ENCODE results near the gene RALBP1. TPM values are rescaled to one million over a fixed set of nuclear protein-coding genes. Genes with fewer than 3 reads are reported as not detected.

Gene RALBP1
- total RNA-seq, 1 experiment from 2014 or later = 40.4 TPM

DNA sequence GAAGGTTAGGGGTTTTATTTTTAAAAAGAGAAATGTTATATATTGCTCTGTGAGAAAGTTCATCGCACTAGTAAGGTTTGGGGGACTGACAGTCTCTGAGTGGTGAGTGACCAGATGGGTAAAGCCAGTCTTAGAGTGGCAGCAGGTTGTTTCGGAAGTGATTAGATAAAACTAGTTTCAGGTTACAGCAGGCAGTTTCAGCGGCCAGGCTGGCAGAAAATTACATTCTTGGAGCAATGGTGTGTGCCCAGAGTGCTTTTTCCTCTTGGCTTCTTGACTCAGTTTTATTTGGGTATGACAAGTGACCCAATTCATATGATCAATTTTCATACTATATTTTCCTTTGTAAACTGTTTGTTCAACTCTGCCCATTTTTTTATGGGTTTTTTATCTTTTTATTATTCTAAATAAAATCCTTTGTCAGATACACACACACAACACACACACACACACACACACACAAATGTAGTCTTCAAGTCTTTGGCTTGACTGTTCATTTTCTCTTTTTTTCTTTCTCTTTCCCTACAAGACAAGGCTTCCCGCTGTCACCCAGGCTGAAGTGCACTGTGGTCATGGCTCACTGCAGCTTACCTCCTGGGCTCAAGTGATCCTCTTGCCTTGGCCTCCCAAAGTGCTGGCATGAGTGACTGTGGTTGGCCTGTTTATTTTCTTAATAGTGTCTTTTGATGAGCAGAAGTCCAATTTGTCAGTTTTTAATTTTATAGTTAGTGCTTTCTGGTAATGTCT lies 30.9 kb downstream of the RALBP1 start:
- H2AFZ ChIP-seq (ENCODE audit: low read length) = no peak overlapping the region
- H3K4me3 ChIP-seq (ENCODE audit: low read length) = no peak overlapping the region
- H3K36me3 ChIP-seq (ENCODE audit: insufficient read depth, low read length) = peaks cover 9% of the 10 kb centered on the region
- H3K27ac ChIP-seq (ENCODE audit: low read length) = peak overlapping the region; percentile 13; the same call in 1 of the 2 replicates
- no peak overlapping the region for H3K9ac ChIP-seq (ENCODE audit: low read length)
- H3K79me2 ChIP-seq (ENCODE audit: low read length) = peaks cover 90% of the 10 kb centered on the region
- peak overlapping the region; percentile 23 for H3K4me2 ChIP-seq (ENCODE audit: low read depth, low read length, poor library complexity, severe bottlenecking)
- DNase-seq = peak; percentile 54
- peaks cover 32% of the 10 kb centered on the region for H3K4me1 ChIP-seq (ENCODE audit: low read length)
- H3K9me2 ChIP-seq (replicated peaks; ENCODE audit: insufficient read depth, low read length) = no peaks in the 10 kb centered on the region
- H4K20me1 ChIP-seq (ENCODE audit: insufficient read depth, low read depth, low read length) = no peaks in the 10 kb centered on the region
- H3K9me3 ChIP-seq (ENCODE audit: low read length) = 0 out of 2 replicates have a peak, but pooled peaks cover 3% of the 10 kb centered on the region
- no peaks in the 10 kb centered on the region for H3K27me3 ChIP-seq (ENCODE audit: low read length)

DNA sequence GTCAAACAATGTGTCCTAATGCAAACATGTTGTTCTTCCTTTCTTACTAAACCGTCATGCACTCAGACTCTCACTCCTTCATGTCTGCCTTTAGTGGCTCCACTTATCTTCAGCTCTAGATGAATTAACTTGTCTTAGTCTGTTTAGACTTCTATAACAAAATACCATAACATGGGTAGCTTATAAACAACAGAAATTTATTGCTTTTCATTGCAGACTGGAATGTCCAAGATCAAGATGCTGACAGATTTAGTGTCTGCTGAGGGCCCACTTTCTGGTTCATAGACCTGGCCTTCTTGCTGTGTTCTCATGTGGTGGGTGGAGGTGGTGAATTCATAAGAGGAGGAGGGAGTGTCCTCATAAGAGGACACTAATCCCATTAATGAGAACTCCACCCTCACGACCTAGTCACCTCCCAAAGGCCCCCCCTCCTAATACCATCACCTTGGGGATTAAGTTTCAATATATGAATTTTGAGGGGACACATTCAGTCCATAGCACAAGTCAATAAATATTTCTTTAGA lies 32.3 kb downstream of the RALBP1 start:
- Histone ChIP-seq H3K36me3 (ENCODE audit: insufficient read depth, low read length) (no peaks in the 10 kb centered on the region), H3K27ac (ENCODE audit: low read length) (no peak overlapping the region), H2AFZ (ENCODE audit: low read length) (no peak overlapping the region), H3K27me3 (ENCODE audit: low read length) (no peaks in the 10 kb centered on the region), H3K9me2 (replicated peaks; ENCODE audit: insufficient read depth, low read length) (no peaks in the 10 kb centered on the region), H3K4me1 (ENCODE audit: low read length) (peaks cover 32% of the 10 kb centered on the region), H3K9ac (ENCODE audit: low read length) (no peak overlapping the region), H4K20me1 (ENCODE audit: insufficient read depth, low read depth, low read length) (no peaks in the 10 kb centered on the region), H3K4me2 (ENCODE audit: low read depth, low read length, poor library complexity, severe bottlenecking) (no peak overlapping the region), H3K79me2 (ENCODE audit: low read length) (peaks cover 91% of the 10 kb centered on the region), H3K9me3 (ENCODE audit: low read length) (no peaks in the 10 kb centered on the region), H3K4me3 (ENCODE audit: low read length) (no peak overlapping the region)
- no peak for DNase-seq

DNA sequence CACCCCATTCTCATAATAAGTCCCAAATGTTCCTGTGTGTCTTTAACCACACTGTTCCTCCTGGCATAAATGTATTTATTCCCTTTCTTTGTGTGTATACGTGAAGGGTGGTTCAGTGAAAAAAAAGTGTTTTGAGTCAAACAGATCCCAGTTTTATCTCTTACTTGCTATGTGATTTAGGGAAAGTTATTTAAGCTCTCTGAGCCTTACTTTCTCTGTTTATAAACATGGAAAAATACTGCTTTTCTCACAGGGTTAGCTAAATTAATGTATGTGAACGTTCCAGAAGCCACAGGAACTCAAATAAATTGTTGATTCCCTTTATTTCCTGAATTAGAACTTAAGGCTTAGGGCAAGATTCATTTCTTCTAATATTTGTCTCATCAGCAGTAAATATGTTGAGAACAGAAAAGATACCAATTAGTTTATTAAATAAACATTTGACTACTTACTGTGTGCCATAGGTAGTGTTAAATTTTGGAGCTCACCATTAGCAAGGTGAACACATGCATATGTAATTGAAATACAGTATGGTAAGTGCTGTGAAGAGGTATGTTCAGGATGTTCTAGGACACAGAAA lies 33.2 kb downstream of the RALBP1 start:
- peaks cover 32% of the 10 kb centered on the region for H3K4me1 ChIP-seq (ENCODE audit: low read length)
- H3K4me2 ChIP-seq (ENCODE audit: low read depth, low read length, poor library complexity, severe bottlenecking) = no peak overlapping the region
- H3K9ac ChIP-seq (ENCODE audit: low read length) = no peak overlapping the region
- no peak overlapping the region for H3K27ac ChIP-seq (ENCODE audit: low read length)
- no peaks in the 10 kb centered on the region for H3K9me3 ChIP-seq (ENCODE audit: low read length)
- H3K79me2 ChIP-seq (ENCODE audit: low read length) = peaks cover 90% of the 10 kb centered on the region
- H4K20me1 ChIP-seq (ENCODE audit: insufficient read depth, low read depth, low read length) = no peaks in the 10 kb centered on the region
- no peak overlapping the region for H3K4me3 ChIP-seq (ENCODE audit: low read length)
- no peak overlapping the region for H2AFZ ChIP-seq (ENCODE audit: low read length)
- no peaks in the 10 kb centered on the region for H3K9me2 ChIP-seq (replicated peaks; ENCODE audit: insufficient read depth, low read length)
- no peaks in the 10 kb centered on the region for H3K36me3 ChIP-seq (ENCODE audit: insufficient read depth, low read length)
- H3K27me3 ChIP-seq (ENCODE audit: low read length) = no peaks in the 10 kb centered on the region
- no peak for DNase-seq

- no peaks in the 10 kb centered on the region for H3K9me2 ChIP-seq (replicated peaks; ENCODE audit: insufficient read depth, low read length)
- H2AFZ ChIP-seq (ENCODE audit: low read length) = no peak overlapping the region
- H3K36me3 ChIP-seq (ENCODE audit: insufficient read depth, low read length) = peaks cover 16% of the 10 kb centered on the region; the same call in 1 of the 2 replicates
- H3K4me1 ChIP-seq (ENCODE audit: low read length) = no peaks in the 10 kb centered on the region
- H3K4me3 ChIP-seq (ENCODE audit: low read length) = no peak overlapping the region
- H3K27ac ChIP-seq (ENCODE audit: low read length) = no peak overlapping the region
- no peaks in the 10 kb centered on the region for H4K20me1 ChIP-seq (ENCODE audit: insufficient read depth, low read depth, low read length)
- no peak overlapping the region for H3K4me2 ChIP-seq (ENCODE audit: low read depth, low read length, poor library complexity, severe bottlenecking)
- no peak for DNase-seq
- no peaks in the 10 kb centered on the region for H3K9me3 ChIP-seq (ENCODE audit: low read length)
- H3K27me3 ChIP-seq (ENCODE audit: low read length) = no peaks in the 10 kb centered on the region
- H3K79me2 ChIP-seq (ENCODE audit: low read length) = peaks cover 69% of the 10 kb centered on the region
- H3K9ac ChIP-seq (ENCODE audit: low read length) = no peak overlapping the region
Observed at GRCh38 chr18:9513971-9514512, 38.7 kb downstream of the RALBP1 start.

- peaks cover 20% of the 10 kb centered on the region; the same call in 1 of the 2 replicates for H3K36me3 ChIP-seq (ENCODE audit: insufficient read depth, low read length)
- H3K4me3 ChIP-seq (ENCODE audit: low read length) = no peak overlapping the region
- no peaks in the 10 kb centered on the region for H3K9me3 ChIP-seq (ENCODE audit: low read length)
- H2AFZ ChIP-seq (ENCODE audit: low read length) = no peak overlapping the region
- peak; percentile 83 for DNase-seq
- H3K4me1 ChIP-seq (ENCODE audit: low read length) = no peaks in the 10 kb centered on the region
- no peak overlapping the region for H3K4me2 ChIP-seq (ENCODE audit: low read depth, low read length, poor library complexity, severe bottlenecking)
- no peaks in the 10 kb centered on the region for H3K27me3 ChIP-seq (ENCODE audit: low read length)
- no peaks in the 10 kb centered on the region for H3K9me2 ChIP-seq (replicated peaks; ENCODE audit: insufficient read depth, low read length)
- peaks cover 68% of the 10 kb centered on the region for H3K79me2 ChIP-seq (ENCODE audit: low read length)
- no peak overlapping the region for H3K9ac ChIP-seq (ENCODE audit: low read length)
- no peaks in the 10 kb centered on the region for H4K20me1 ChIP-seq (ENCODE audit: insufficient read depth, low read depth, low read length)
- no peak overlapping the region for H3K27ac ChIP-seq (ENCODE audit: low read length)
Observed at GRCh38 chr18:9516437-9517064, 41.2 kb downstream of the RALBP1 start.

DNA sequence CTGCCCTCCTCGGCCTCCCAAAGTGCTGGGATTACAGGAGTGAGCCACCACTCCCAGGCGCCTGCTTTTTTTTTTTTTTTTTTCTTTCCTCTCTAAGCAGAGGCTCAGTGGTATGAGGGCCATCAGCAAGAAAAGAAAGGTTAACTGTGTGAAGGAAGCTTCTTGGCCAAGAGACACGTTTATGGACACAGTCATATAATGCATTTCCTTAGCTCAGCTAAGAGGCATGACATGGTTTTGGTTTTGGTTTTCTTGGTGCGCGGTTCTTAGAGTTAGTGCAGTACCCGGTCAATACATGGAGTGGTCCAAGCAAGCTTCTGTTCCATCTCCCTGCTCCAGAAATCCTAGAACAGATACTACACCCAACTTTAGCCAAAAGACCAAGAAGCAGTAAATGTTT lies 42.6 kb downstream of the RALBP1 start:
- Histone ChIP-seq H3K27ac (ENCODE audit: low read length) (no peak overlapping the region), H3K9me2 (replicated peaks; ENCODE audit: insufficient read depth, low read length) (no peaks in the 10 kb centered on the region), H3K9ac (ENCODE audit: low read length) (no peak overlapping the region), H3K4me2 (ENCODE audit: low read depth, low read length, poor library complexity, severe bottlenecking) (no peak overlapping the region), H4K20me1 (ENCODE audit: insufficient read depth, low read depth, low read length) (no peaks in the 10 kb centered on the region), H3K27me3 (ENCODE audit: low read length) (no peaks in the 10 kb centered on the region), H3K9me3 (ENCODE audit: low read length) (no peaks in the 10 kb centered on the region), H3K36me3 (ENCODE audit: insufficient read depth, low read length) (peaks cover 22% of the 10 kb centered on the region; the same call in 1 of the 2 replicates), H3K79me2 (ENCODE audit: low read length) (peaks cover 63% of the 10 kb centered on the region), H2AFZ (ENCODE audit: low read length) (no peak overlapping the region), H3K4me1 (ENCODE audit: low read length) (no peaks in the 10 kb centered on the region), H3K4me3 (ENCODE audit: low read length) (no peak overlapping the region)
- DNase-seq = no peak

GRCh38 chr18:9519399-9519798 lies 44.1 kb downstream of the RALBP1 start:
- H2AFZ ChIP-seq (ENCODE audit: low read length) = no peak overlapping the region
- no peak overlapping the region for H3K4me2 ChIP-seq (ENCODE audit: low read depth, low read length, poor library complexity, severe bottlenecking)
- DNase-seq = no peak
- H3K4me1 ChIP-seq (ENCODE audit: low read length) = no peaks in the 10 kb centered on the region
- H4K20me1 ChIP-seq (ENCODE audit: insufficient read depth, low read depth, low read length) = no peaks in the 10 kb centered on the region
- no peaks in the 10 kb centered on the region for H3K27me3 ChIP-seq (ENCODE audit: low read length)
- no peaks in the 10 kb centered on the region for H3K9me3 ChIP-seq (ENCODE audit: low read length)
- H3K9me2 ChIP-seq (replicated peaks; ENCODE audit: insufficient read depth, low read length) = no peaks in the 10 kb centered on the region
- H3K36me3 ChIP-seq (ENCODE audit: insufficient read depth, low read length) = peaks cover 27% of the 10 kb centered on the region
- H3K9ac ChIP-seq (ENCODE audit: low read length) = no peak overlapping the region
- H3K4me3 ChIP-seq (ENCODE audit: low read length) = no peak overlapping the region
- H3K79me2 ChIP-seq (ENCODE audit: low read length) = peaks cover 54% of the 10 kb centered on the region
- no peak overlapping the region for H3K27ac ChIP-seq (ENCODE audit: low read length)

DNA sequence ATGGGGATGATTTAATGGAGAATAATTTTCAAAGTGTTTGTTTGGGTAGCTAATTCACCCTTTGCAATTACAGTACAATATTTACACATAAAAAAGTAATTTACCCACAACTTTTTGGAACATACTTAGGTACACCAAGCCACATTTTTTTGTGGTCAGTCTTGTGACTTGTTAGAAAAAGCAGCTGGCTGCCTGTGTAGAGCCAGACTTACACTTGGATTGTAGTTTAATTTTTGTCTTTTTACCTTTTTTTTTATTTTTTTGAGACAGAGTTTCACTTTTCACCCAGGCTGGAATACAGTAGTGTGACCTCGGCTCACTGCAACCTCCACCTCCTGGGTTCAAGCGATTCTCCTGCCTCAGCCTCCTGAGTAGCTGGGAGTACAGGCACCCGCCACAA lies 45.4 kb downstream of the RALBP1 start:
- no peak overlapping the region for H3K4me3 ChIP-seq (ENCODE audit: low read length)
- H3K9me2 ChIP-seq (replicated peaks; ENCODE audit: insufficient read depth, low read length) = no peaks in the 10 kb centered on the region
- H3K9me3 ChIP-seq (ENCODE audit: low read length) = no peaks in the 10 kb centered on the region
- no peak overlapping the region for H3K27ac ChIP-seq (ENCODE audit: low read length)
- H3K27me3 ChIP-seq (ENCODE audit: low read length) = no peaks in the 10 kb centered on the region
- no peaks in the 10 kb centered on the region for H4K20me1 ChIP-seq (ENCODE audit: insufficient read depth, low read depth, low read length)
- no peak overlapping the region for H3K9ac ChIP-seq (ENCODE audit: low read length)
- peaks cover 39% of the 10 kb centered on the region for H3K36me3 ChIP-seq (ENCODE audit: insufficient read depth, low read length)
- no peak for DNase-seq
- H3K4me2 ChIP-seq (ENCODE audit: low read depth, low read length, poor library complexity, severe bottlenecking) = no peak overlapping the region
- H2AFZ ChIP-seq (ENCODE audit: low read length) = no peak overlapping the region
- peaks cover 53% of the 10 kb centered on the region for H3K79me2 ChIP-seq (ENCODE audit: low read length)
- no peaks in the 10 kb centered on the region for H3K4me1 ChIP-seq (ENCODE audit: low read length)

Data from Karpas-422 (cell line).